NCI-H524 treated with DMSO at 0.1 percent for 48 hours (cell line): Measurements from ENCODE around the gene ASGR1.
"Not testable (repeated sequence)": the region's sequence is repeated elsewhere in the genome, so short reads cannot be mapped to it uniquely, and the experiment has no call there.

Experiments used
- DNase-seq: peaks from one replicate; lab custom pipeline; 2025; lab: John Stamatoyannopoulos, UW

Gene ASGR1

GRCh38 chr17:7191069-7191468 is 11.9 kb upstream of the ASGR1 start:
- DNase-seq, result no peak

GRCh38 chr17:7190276-7190917 is 11.2 kb upstream of the ASGR1 start:
- no peak for DNase-seq

DNA sequence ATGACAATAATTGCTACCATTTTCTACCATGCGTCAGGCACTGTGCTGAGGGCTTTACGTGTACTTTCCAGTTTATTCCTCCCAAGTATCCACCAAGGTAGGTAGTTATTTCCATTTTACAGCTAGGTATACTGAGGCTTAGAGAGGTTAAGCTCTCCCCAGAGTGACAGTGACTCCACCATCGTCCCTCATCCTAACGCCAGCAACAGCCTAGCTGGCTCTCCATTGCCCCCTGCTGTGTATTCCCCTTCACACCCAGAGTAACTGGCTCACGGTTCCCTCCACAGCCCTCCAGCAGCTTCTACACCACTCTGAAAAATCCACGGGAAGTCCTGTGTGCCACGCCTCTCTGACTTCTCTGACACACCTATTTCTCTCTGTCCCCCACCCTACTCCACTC is 7.1 kb upstream of the ASGR1 start:
- DNase-seq, result no peak

DNA sequence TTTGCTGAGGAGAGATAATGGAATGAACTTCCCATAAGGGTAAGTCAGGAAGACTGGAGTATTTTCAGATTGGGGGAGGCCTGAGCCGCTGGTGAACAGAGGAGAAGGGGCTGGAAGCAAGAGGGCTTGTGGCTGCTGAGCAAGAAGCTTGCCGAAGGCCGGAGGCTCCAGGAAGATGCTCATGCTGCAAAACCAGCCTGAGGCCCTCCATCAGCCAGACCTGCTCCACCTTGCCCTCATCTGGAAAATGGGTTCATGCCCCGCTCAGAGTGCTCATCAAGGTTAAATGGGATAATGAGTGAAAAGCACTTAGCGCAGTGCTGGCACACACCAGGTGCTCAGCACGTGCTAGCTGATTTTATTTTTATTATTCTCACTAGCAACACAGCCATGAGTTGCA is 5.5 kb upstream of the ASGR1 start:
- DNase-seq, result no peak

GRCh38 chr17:7184091-7184488 is 4.9 kb upstream of the ASGR1 start:
- no peak for DNase-seq

DNA sequence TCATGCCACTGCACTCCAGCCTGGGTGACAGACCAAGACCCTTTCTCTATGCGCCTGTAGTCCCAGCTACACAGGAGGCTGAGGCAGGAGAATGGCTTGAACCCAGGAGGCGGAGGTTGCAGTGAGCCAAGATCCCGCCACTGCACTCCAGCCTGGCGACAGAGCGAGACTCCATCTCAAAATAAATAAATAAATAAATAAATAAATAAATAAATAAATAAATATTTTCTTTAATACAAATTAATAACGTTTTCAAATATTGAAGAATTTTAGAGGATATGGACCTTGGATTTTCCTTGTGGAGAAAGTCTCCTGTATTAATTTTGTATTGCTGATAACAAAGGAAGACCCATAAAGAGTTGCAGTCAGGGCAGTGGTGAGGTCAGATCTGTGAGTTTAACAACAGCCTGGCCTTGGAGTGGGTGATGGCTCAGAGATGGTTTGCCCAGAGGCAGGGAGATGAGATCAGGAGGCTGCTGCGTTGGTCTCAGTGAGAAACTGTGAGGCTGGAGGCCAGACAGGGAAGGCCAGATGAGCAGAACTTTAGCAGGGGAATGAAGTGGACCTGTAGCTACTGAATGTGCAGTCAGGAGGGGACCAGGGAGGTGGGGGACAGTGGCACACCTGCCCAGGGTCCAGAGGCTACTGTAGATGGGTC is 4.4 kb upstream of the ASGR1 start:
- DNase-seq, result no peak

DNA sequence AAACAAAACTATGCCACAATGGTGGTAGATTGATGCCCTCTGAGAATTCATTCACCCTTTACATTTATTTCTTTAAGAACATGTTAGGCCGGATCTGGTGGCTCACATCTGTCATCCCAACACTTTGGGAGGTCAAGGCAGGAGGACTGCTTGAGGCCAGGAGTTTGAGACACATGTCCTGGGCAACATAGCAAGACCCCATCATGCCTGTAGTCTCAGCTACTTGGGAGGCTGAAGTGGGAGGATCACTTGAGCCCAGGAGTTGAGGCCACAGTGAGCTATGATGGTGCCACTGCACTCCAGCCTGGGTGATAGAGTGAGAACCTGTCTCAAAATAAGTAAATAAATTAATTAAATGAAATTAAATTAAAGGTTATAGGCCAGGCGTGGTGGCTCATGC is 2.9 kb upstream of the ASGR1 start:
- DNase-seq, result not testable (repeated sequence)

- DNase-seq, result no peak
These were observed 225 bp downstream of the ASGR1 start for GRCh38 chr17:7178973-7179316.

GRCh38 chr17:7177954-7178477 is 1.2 kb downstream of the ASGR1 start:
- no peak for DNase-seq

- no peak for DNase-seq
These were observed 1.8 kb downstream of the ASGR1 start for GRCh38 chr17:7177191-7177953.

DNA sequence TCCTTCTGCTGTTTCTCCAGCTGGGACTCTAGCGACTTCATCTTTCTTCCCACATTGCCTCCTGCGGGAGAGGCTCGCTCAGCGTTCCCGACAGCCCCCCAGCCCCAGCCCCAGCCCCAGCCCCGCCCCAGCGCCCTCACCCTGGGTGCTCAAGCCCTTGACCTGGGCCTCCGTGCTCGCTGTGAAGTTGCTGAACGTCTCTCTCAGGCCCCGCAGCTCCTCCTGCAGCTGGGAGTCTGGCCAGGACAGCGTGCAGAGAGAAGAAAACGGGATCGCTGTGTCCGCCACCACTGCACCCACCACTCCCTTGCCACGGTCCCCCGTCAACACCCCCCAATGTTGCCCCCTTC is 2.4 kb downstream of the ASGR1 start:
- DNase-seq, result no peak

- DNase-seq, result no peak
These were observed 2.9 kb downstream of the ASGR1 start for GRCh38 chr17:7176107-7176840.

GRCh38 chr17:7175330-7175733 is 3.8 kb downstream of the ASGR1 start:
- DNase-seq, result no peak

- DNase-seq, result no peak
These were observed 4.4 kb downstream of the ASGR1 start for GRCh38 chr17:7174603-7175326.

- no peak for DNase-seq
These were observed 5.2 kb downstream of the ASGR1 start for GRCh38 chr17:7173687-7174602.

DNA sequence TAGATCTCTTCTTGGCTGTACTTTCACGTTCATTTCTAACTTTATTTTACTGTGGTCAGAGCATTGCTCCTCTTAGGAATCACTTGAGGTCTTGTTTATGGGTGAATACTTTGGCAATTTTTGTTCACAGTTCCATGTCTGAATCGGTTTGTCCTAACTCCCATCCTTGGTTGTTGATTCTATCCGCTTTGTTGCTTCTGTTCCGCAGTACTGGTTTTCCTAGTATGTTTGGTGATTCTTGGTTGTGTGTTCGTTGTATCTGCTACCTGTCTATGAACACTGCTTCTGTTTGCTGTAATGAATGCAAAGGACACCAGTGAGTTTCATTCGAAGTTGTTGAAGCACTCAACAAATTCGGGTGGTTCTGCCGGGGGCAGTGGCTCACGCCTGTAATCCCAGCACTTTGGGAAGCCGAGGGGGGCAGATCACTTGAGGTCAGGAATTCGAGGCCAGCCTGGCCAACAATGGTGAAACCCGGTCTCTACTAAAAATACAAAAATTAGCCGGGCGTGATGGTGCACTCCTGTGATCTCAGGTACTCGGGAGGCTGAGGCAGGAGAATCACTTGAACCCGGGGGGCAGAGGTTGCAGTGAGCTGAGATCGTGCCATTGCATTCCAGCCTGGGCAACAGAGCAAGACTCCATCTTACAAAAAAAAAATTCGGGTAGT is 6.5 kb downstream of the ASGR1 start:
- DNase-seq, result not testable (repeated sequence)

DNA sequence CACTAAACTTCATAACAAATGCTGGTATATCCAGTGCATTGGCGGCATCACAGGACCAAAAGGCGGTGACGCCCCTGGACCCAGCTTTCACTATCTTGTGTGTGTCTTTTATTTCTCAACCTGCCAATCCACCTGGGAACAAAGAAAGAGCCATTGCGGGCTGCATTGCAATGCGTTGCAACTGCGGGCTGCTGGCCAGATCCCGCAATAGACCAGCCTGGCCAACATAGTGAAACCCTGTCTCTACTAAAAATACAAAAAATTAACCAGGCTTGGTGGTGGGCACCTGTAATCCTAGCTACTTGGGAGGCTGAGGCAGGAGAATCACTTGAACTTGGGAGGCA is 9.6 kb downstream of the ASGR1 start:
- DNase-seq, result not testable (repeated sequence)

DNA sequence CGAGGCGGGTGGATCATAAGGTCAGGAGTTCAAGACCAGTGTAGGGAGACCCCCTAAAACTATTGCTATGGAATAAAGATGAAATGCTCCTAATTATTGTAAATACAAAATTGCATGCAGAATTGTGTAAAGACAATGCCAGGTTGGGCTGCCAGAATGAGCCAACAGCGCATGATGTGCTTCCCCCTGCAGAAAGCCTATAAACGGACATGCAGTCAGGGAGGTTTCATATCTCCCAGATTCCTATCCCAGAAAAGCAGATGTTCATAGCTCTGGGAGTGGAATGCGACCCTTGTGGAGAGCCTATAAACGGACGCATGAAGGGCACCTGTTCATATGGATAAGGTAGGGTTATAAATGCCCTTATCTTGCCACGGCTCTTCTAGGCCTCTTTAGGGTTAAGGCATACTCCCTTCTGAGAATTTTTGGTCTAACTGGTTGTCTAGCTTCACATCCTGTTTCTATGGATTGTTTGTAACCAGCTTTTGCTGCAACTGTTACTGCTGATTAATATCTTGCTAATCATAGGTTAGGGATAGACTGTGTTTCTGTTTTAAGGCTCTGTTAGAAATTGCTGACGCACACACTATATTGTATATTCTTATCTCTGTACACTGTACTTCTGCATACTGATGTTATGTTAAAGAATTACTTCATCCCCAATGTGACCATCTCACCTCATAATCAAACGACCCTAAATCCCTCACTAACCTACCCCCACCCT is 10.2 kb downstream of the ASGR1 start:
- DNase-seq, result not testable (repeated sequence)

DNA sequence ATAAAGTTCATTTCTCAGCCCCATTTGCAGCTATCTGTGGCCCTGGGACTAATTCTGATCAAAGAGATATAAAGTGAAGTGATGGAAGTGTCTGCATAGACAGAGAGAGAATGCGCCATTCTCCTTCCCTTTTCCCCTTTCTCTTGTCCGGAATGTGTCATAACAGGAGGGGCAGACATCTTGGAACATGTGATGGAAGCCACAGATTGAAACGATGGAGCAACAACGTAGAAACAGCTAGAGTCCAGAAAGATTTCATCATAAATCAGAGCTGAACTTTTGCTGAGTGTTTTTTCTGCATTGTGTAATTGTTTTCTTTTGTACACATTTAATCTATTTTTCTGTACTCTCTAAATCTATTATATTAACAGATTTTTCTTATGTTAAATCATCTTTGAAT is 11.3 kb downstream of the ASGR1 start:
- no peak for DNase-seq

DNA sequence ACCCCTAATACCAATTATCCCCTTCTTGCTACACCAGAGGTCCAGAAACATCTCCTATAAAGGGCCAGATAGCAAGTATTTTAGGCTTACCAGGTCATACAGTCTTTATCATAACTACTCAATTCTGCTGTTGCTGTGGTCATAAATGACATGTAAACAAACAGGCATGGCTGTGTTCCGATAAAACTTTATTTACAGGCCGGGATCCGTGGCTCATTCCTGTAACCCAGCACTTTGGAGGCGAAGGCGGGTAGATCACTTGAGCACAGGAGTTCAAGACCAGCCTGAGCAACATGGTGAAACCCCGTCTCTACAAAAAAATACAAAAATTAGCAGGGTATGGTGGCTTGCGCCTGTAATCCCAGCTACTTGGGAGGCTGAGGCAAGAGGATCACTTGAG is 12.3 kb downstream of the ASGR1 start:
- DNase-seq, result no peak
